Measurements from ENCODE around the gene EFHD2. TPM values are rescaled to one million over a fixed set of nuclear protein-coding genes. Genes with fewer than 3 reads are reported as not detected.
"Not testable (repeated sequence)": the region's sequence is repeated elsewhere in the genome, so short reads cannot be mapped to it uniquely, and the experiment has no call there.

EFHD2 gene
- total RNA-seq, 1 donor = 55.2 TPM

GRCh38 chr1:15449567-15449966 is 39.9 kb downstream of the EFHD2 start:
- no peak for DNase-seq (ENCODE audit: low read depth in 2 of 3, low spot score in 2 of 3)

- DNase-seq (ENCODE audit: low read depth in 2 of 3, low spot score in 2 of 3) = no peak
Measured at GRCh38 chr1:15451014-15451722, 41.5 kb downstream of the EFHD2 start.

GRCh38 chr1:15452216-15452615 is 42.5 kb downstream of the EFHD2 start:
- DNase-seq (ENCODE audit: low read depth in 2 of 3, low spot score in 2 of 3) = no peak

- DNase-seq (ENCODE audit: low read depth in 2 of 3, low spot score in 2 of 3) = no peak
Measured at GRCh38 chr1:15452866-15453571, 43.3 kb downstream of the EFHD2 start.

- no peak for DNase-seq (ENCODE audit: low read depth in 2 of 3, low spot score in 2 of 3)
Measured at GRCh38 chr1:15453734-15454133, 44.0 kb downstream of the EFHD2 start.

- no peak for DNase-seq (ENCODE audit: low read depth in 2 of 3, low spot score in 2 of 3)
Measured at GRCh38 chr1:15454256-15454655, 44.6 kb downstream of the EFHD2 start.

GRCh38 chr1:15455522-15455921 is 45.8 kb downstream of the EFHD2 start:
- no peak for DNase-seq (ENCODE audit: low read depth in 2 of 3, low spot score in 2 of 3)

- DNase-seq (ENCODE audit: low read depth in 2 of 3, low spot score in 2 of 3) = no peak
Measured at GRCh38 chr1:15456313-15456954, 46.7 kb downstream of the EFHD2 start, which contains the start of gene CELA2A. CELA2A (plus strand) TSS chr1:15456732; CDS start chr1:15456754, 22 bp downstream.

GRCh38 chr1:15457585-15457984 is 47.9 kb downstream of the EFHD2 start:
- DNase-seq (ENCODE audit: low read depth in 2 of 3, low spot score in 2 of 3) = no peak

GRCh38 chr1:15458388-15458787 is 48.7 kb downstream of the EFHD2 start:
- DNase-seq (ENCODE audit: low read depth in 2 of 3, low spot score in 2 of 3) = not testable (repeated sequence)

GRCh38 chr1:15459771-15460707 is 50.4 kb downstream of the EFHD2 start:
- DNase-seq (ENCODE audit: low read depth in 2 of 3, low spot score in 2 of 3) = no peak

GRCh38 chr1:15460708-15461095 is 51.0 kb downstream of the EFHD2 start:
- no peak for DNase-seq (ENCODE audit: low read depth in 2 of 3, low spot score in 2 of 3)

GRCh38 chr1:15463064-15463800 is 53.5 kb downstream of the EFHD2 start:
- DNase-seq (ENCODE audit: low read depth in 2 of 3, low spot score in 2 of 3) = not testable (repeated sequence)

GRCh38 chr1:15463926-15464322 is 54.2 kb downstream of the EFHD2 start:
- DNase-seq (ENCODE audit: low read depth in 2 of 3, low spot score in 2 of 3) = not testable (repeated sequence)

GRCh38 chr1:15465674-15466073 is 56.0 kb downstream of the EFHD2 start:
- no peak for DNase-seq (ENCODE audit: low read depth in 2 of 3, low spot score in 2 of 3)

- not testable (repeated sequence) for DNase-seq (ENCODE audit: low read depth in 2 of 3, low spot score in 2 of 3)
Measured at GRCh38 chr1:15466955-15467625, 57.4 kb downstream of the EFHD2 start.

GRCh38 chr1:15468145-15468544 is 58.5 kb downstream of the EFHD2 start:
- DNase-seq (ENCODE audit: low read depth in 2 of 3, low spot score in 2 of 3) = no peak

GRCh38 chr1:15469361-15469760 is 59.7 kb downstream of the EFHD2 start:
- DNase-seq (ENCODE audit: low read depth in 2 of 3, low spot score in 2 of 3) = no peak

- DNase-seq (ENCODE audit: low read depth in 2 of 3, low spot score in 2 of 3) = not testable (repeated sequence)
Measured at GRCh38 chr1:15469821-15470448, 60.2 kb downstream of the EFHD2 start.

All from hematopoietic multipotent progenitor cell (in vitro differentiated cells).